B cell (primary cell): ENCODE results near the gene OVCH2. TPM values are rescaled to one million over a fixed set of nuclear protein-coding genes. Genes with fewer than 3 reads are reported as not detected.

ENCODE experiments used
- ATAC-seq: fragments of 200-7000 bp; cut with Tn5 transposase; one replicate; pipeline ENCODE4 v1.10.0; 2021; ENCODE audit warnings: low read depth, mild to moderate bottlenecking, moderate number of reproducible peaks, moderate library complexity
- CTCF ChIA-PET: fragments of 350-600 bp; sonication (Branson Sonifier 250); formaldehyde crosslinking; loops from one replicate; lab custom pipeline; 2021; ENCODE audit warnings: antibody characterized with exemption, inconsistent platforms; lab: Charles Lee
- POLR2A ChIA-PET: fragments of 350-600 bp; sonication (Branson Sonifier 250); formaldehyde crosslinking; loops from one replicate; lab custom pipeline; 2021; ENCODE audit warnings: antibody characterized with exemption; lab: Charles Lee
- DNase-seq: peaks from one replicate; pipeline ENCODE4 v3.0.0; 2013
- H2AFZ ChIP-seq: 2 replicates; pipeline ENCODE4 v1.6.1; 2012; ENCODE audit warnings: mild to moderate bottlenecking, low read depth, low read length; ENCODE audit not compliant: insufficient read depth, poor library complexity, severe bottlenecking
- H3K27ac ChIP-seq, 2 donors: 1 replicate in 1 of 2; 2 replicates in 1 of 2; pipeline ENCODE4 v1.5.1; 2012 to 2013; ENCODE audit warnings: low read length in 2 of 2, mild to moderate bottlenecking in 2 of 2, moderate library complexity in 1 of 2
- H3K27me3 ChIP-seq, 4 experiments: fragments of 200-600 bp in 1 of 4; sonication (generic) in 1 of 4; replicated peaks in 1 of 4; 1 replicate in 2 of 4; 2 replicates in 2 of 4; pipeline versions ENCODE4 v1.6.1 to v1.7.0; 2013 to 2016; ENCODE audit warnings: low read length in 3 of 4, mild to moderate bottlenecking in 2 of 4, mixed read lengths in 1 of 4, moderate library complexity in 1 of 4; ENCODE audit not compliant: insufficient read depth in 4 of 4, control insufficient read depth in 3 of 4; ENCODE audit errors: control extremely low read depth in 1 of 4
- H3K36me3 ChIP-seq, 2 experiments: replicated peaks in 1 of 2; 1 replicate in 1 of 2; 2 replicates in 1 of 2; pipeline versions ENCODE4 v1.6.1 to v1.7.1; 2013; ENCODE audit warnings: low read length in 1 of 2; ENCODE audit not compliant: insufficient read depth in 2 of 2, control insufficient read depth in 1 of 2; ENCODE audit errors: control extremely low read depth in 1 of 2, extremely low read depth in 1 of 2
- H3K4me1 ChIP-seq, 2 donors: fragments of 200-600 bp in 1 of 2; sonication (generic) in 1 of 2; 1 replicate in 1 of 2; 2 replicates in 1 of 2; pipeline versions ENCODE4 v1.5.1 to v1.6.1; 2013 to 2017; ENCODE audit warnings: low read length in 2 of 2; ENCODE audit not compliant: control insufficient read depth in 2 of 2, insufficient read depth in 2 of 2
- H3K4me2 ChIP-seq: replicated peaks from 2 replicates; pipeline ENCODE3; 2012; ENCODE audit warnings: mild to moderate bottlenecking, low read depth, low read length; ENCODE audit not compliant: poor library complexity, severe bottlenecking
- H3K4me3 ChIP-seq, 5 experiments: fragments of 200-600 bp in 1 of 5; sonication (generic) in 1 of 5; 1 replicate in 3 of 5; 2 replicates in 2 of 5; pipeline versions ENCODE4 v1.5.1 to v1.7.0; 2011 to 2016; ENCODE audit warnings: low read length in 4 of 5, mild to moderate bottlenecking in 4 of 5, low read depth in 2 of 5, control low read depth in 1 of 5, moderate library complexity in 1 of 5; ENCODE audit not compliant: insufficient read depth in 1 of 5; ENCODE audit errors: control extremely low read depth in 1 of 5, extremely low read depth in 1 of 5
- H3K79me2 ChIP-seq: fragments of 200-600 bp; sonication (generic); one replicate; pipeline ENCODE4 v1.6.0; 2016; ENCODE audit warnings: low read length; ENCODE audit not compliant: control insufficient read depth, insufficient read depth
- H3K9ac ChIP-seq: fragments of 200-600 bp; sonication (generic); 2 replicates; pipeline ENCODE4 v1.6.1; 2017; ENCODE audit warnings: mild to moderate bottlenecking, low read length, moderate library complexity
- H3K9me3 ChIP-seq, 3 donors: one replicate each; pipeline versions ENCODE4 v1.6.1 to v1.7.1; 2013; ENCODE audit warnings: low read length in 2 of 3; ENCODE audit not compliant: control insufficient read depth in 2 of 3, insufficient read depth in 1 of 3; ENCODE audit errors: control extremely low read depth in 1 of 3
- H4K20me1 ChIP-seq: 2 replicates; pipeline ENCODE4 v1.6.0; 2012; ENCODE audit warnings: mild to moderate bottlenecking, low read length; ENCODE audit not compliant: insufficient read depth, control insufficient read depth, poor library complexity, severe bottlenecking
- H3K27ac Mint-ChIP-seq: one replicate; pipeline ENCODE4 v1.8.0; 2021; ENCODE audit warnings: mixed read lengths
- H3K27me3 Mint-ChIP-seq: one replicate; pipeline ENCODE4 v1.8.0; 2021; ENCODE audit warnings: mixed read lengths
- H3K4me1 Mint-ChIP-seq: one replicate; pipeline ENCODE4 v1.8.0; 2021; ENCODE audit warnings: mixed read lengths
- H3K4me3 Mint-ChIP-seq: one replicate; pipeline ENCODE4 v1.8.0; 2021; ENCODE audit warnings: mixed read lengths
- H3K9me3 Mint-ChIP-seq: one replicate; pipeline ENCODE4 v1.8.0; 2022; ENCODE audit warnings: mixed read lengths; ENCODE audit not compliant: insufficient read depth
- CTCF ChIP-seq: fragments of 200-600 bp; IDR thresholded peaks from one replicate; pipeline ENCODE4 v1.8.0; 2022; ENCODE audit warnings: antibody characterized with exemption, mild to moderate bottlenecking
- EZH2 ChIP-seq: IDR thresholded peaks from 2 replicates; pipeline ENCODE4 v1.6.1; 2012; ENCODE audit warnings: borderline replicate concordance, low read depth, mild to moderate bottlenecking, moderate library complexity, low read length; ENCODE audit not compliant: insufficient read depth, poor library complexity, severe bottlenecking
- WGBS: methylation state at CpG from one replicate; pipeline ENCODE4 v1.1.5; 2013; ENCODE audit warnings: missing lambda C conversion rate; ENCODE audit not compliant: insufficient coverage; 5-methylcytosine and 5-hydroxymethylcytosine counted together
- intact Hi-C: fragments of 100-400 bp; cut with micrococcal nuclease; formaldehyde crosslinking; loops from one replicate; pipeline ENCODE4 v1.10.0; 2022
- polyA plus RNA-seq: library from polyadenylated mRNA; depleted of rRNA; stranded (reverse); fragments of >200 nt; gene quantifications from 2 replicates; pipeline ENCODE4 v1.2.3, GENCODE V29; 2012
- total RNA-seq, 2 donors: library from RNA; stranded (reverse); fragments of 120-200 nt in 1 of 2; gene quantifications; 1 replicate in 1 of 2; 2 replicates in 1 of 2; pipeline versions ENCODE4 v1.2.3 to v1.2.4, GENCODE V29; 2013 to 2022

The OVCH2 gene
- total and polyA plus RNA-seq, 2 donors (not counting 1 experiment from before 2014, with no cell fraction given): not detected

GRCh38 chr11:7714786-7715185 is 8.5 kb upstream of the OVCH2 start:
- no peak overlapping the region for H2AFZ ChIP-seq
- CTCF ChIA-PET: no interaction called here
- no peaks in the 10 kb centered on the region for H3K4me1 Mint-ChIP-seq
- DNase-seq: no peak
- peaks cover 8% of the 10 kb centered on the region for H3K9me3 Mint-ChIP-seq
- no peaks in the 10 kb centered on the region for H3K36me3 ChIP-seq
- no peak overlapping the region for H3K9ac ChIP-seq
- H3K4me2 ChIP-seq: no peak overlapping the region
- H3K4me3 ChIP-seq: no peak overlapping the region
- no peak overlapping the region for H3K4me3 Mint-ChIP-seq
- H3K27ac ChIP-seq: no peak overlapping the region
- WGBS: no CpG with 5 or more reads among the region's 3 CpGs
- intact Hi-C loops: no loop called here
- POLR2A ChIA-PET: no interaction called here
- H3K9me3 ChIP-seq: peaks cover 0 to 3% (median 1%) of the 10 kb centered on the region in 3 donors
- TF ChIP-seq CTCF (no peak), EZH2 (no peak)
- no peaks in the 10 kb centered on the region for H4K20me1 ChIP-seq
- H3K27ac Mint-ChIP-seq: no peak overlapping the region
- H3K4me1 ChIP-seq: no peaks in the 10 kb centered on the region
- no peaks in the 10 kb centered on the region for H3K27me3 ChIP-seq
- no peaks in the 10 kb centered on the region for H3K79me2 ChIP-seq
- no peak for ATAC-seq
- H3K27me3 Mint-ChIP-seq: peaks cover 22% of the 10 kb centered on the region

GRCh38 chr11:7703740-7704139 is 2.5 kb downstream of the OVCH2 start:
- H3K27ac ChIP-seq: no peak overlapping the region
- DNase-seq (no peak), ATAC-seq (no peak)
- no peaks in the 10 kb centered on the region for H4K20me1 ChIP-seq
- H3K9me3 ChIP-seq: no peaks in the 10 kb centered on the region
- no peak overlapping the region for H3K4me2 ChIP-seq
- Mint-ChIP-seq H3K9me3 (no peaks in the 10 kb centered on the region), H3K4me3 (no peak overlapping the region), H3K27ac (no peak overlapping the region), H3K4me1 (no peaks in the 10 kb centered on the region), H3K27me3 (peaks cover 48% of the 10 kb centered on the region)
- H3K27me3 ChIP-seq: peaks cover 0 to 9% (median 8%) of the 10 kb centered on the region in 4 experiments
- no peaks in the 10 kb centered on the region for H3K79me2 ChIP-seq
- H3K4me3 ChIP-seq: no peak overlapping the region
- H2AFZ ChIP-seq: no peak overlapping the region
- no peaks in the 10 kb centered on the region for H3K4me1 ChIP-seq
- CTCF ChIA-PET: no interaction called here
- no peak for TF ChIP-seq EZH2
- no peak for TF ChIP-seq CTCF
- POLR2A ChIA-PET: no interaction called here
- no peak overlapping the region for H3K9ac ChIP-seq
- intact Hi-C loops: no loop called here
- 90% methylated on average over 4 of the region's 5 CpGs for WGBS
- H3K36me3 ChIP-seq: no peaks in the 10 kb centered on the region
